ENCODE data around the gene JMJD1C.

Gene JMJD1C

DNA sequence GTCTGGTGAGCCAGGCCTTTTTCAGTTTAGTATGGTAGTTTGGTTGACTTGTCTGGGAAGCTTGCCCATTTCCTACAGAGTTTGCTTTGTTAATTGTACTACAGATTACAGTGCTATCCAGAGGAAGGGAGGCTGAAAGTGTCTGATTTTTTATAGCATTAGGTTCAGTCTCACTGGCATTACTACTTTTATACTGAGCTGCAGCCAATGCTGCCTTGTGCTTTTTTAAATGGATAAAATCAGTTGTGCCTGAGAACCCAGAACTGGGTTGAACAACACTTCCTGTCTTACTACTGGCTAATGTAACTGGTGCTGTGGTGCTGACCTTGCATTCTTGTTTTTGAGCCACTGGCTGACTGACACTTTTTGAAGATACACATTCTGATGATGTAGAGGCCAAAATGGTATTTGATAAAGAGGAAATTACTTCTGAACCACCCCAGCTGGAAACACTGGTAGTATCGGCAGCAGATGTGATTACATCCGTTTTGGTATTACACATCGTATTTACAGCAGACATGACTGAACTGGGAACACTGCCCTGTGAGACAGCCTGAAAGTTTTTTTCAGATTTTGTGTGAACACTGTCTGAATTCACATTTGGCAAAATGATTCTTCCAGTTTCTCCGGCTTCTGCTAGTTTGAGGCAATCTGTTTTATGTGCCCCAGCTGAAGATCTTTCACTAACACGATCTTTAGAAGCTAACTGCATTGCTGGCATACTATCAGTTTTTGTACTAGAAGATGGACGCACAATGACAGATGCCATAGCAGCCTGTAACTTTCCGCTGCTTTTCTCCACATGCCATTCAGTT is 258.6 kb downstream of the JMJD1C start:
- no peak for DNase-seq

DNA sequence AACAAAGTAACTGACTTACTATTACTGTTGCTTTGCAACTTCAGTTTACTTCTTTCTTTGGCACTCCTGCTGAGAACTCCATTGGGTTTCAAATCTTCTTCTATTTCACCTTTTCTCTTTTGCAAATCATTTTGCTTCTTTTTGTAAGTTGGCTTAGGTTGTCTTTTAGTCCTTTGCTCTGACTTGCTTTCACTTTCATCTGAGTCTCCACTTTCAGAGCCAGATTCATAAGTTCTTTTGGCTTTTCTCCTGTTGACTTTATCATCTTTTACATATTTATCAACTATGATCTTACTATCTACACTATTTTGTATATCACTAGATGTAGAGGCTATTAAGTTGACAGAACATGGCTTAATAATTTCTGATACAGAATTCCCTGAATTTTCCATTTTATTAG is 259.2 kb downstream of the JMJD1C start:
- no peak for DNase-seq

DNA sequence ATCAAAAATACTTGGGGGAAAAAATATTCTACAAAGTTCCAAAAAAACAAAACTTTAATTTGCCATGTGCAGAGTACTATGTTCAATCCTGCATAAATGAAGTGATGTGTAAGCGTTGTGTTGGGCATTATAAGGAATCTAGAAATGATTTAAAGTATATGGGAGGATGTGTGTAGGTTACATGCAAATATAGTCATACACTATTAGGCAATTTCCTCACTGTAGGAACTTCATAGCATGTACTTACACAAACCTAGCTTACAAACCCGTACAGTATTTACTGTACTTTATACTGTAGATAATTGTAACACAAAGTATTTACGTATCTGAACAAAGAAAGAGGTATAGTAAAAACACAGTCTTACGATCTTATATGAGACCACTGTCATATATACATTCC is 260.4 kb downstream of the JMJD1C start:
- DNase-seq = no peak

DNA sequence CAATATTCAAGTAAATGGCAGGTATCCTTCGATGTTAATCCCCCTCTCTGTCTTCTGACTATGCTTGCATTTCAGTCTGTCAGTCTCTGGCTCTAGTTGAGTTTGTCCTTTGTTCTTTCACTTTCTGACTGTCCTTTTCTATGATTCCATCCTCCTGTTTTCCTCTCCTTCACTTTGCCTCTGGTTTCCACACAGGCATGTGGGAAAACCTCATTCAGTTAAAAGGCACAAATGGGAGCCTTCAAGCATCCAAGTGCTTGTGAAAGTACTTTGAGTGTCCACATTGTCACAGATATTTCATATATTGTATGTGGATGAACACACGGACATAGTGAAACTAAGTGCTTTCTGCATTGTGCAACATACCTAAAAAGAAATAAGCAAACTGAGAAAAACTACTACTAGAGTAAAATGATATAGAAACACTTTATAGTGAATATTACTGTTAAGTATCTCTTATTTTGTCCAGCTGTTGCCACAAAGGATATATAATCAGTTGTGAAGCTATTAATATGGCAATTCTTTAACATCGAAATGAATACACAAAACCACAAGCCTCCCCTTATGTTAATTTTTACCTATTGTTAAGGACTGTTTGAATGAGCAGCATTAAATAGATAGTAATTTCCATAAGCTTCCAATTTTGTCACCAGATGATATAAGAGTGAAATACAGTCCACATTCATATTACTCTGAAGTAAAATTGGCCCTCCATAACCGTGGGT is 260.9 kb downstream of the JMJD1C start:
- DNase-seq = no peak

DNA sequence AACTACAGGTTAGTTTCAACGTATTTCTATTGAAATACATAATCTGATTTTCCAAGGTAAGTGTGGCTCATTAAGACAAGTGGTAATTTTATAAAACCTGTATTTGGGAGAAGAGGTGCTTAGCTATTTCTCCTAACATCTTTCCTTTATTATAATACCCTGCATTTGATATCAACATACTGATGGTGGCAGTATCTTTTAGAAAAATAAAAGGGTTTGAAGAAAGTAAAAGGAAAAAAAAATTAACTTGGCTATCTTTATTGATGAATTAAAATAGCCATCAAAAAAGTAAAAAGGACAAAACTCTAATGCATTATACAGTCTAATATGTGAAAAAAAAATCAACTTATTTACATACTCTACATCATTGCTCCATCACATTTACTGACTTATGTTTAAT is 264.7 kb downstream of the JMJD1C start:
- no peak for DNase-seq

DNA sequence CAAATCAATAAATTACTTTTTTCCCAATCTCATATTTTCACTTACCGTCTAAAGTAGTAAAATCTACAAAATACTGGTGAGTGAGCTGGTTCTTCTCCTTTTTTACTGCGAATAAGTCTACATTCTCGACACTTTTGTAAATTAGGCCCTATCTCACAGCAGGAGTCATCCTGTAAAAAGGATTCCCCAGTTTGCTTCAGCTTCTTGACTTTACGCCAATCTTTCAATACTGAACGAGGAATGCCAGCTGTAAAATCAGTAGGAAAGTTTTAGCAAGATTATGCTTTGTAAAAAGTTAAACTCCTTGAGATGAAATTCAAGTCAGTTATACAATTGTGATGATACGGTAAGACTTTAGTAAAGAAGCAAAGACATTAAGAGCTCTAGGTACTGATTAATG is 265.3 kb downstream of the JMJD1C start:
- DNase-seq = no peak

DNA sequence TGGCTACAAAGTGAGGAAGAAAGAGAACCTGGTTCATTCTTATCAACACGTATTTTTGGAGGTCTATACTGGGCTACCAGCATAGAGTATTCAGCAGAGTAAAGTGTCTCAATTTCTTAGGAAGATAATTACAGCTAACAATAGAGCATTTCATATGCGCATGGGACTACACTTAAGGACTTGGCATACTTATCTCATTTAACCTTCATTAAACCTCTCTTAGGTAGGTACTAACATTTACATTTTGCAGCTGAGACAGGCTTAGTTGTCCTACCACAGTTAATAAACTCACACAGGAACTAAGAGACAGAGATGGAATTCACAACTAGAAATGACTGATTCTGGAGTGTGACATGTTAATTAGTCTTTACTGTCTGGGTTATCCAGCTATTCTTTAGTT is 266.1 kb downstream of the JMJD1C start:
- no peak for DNase-seq

DNA sequence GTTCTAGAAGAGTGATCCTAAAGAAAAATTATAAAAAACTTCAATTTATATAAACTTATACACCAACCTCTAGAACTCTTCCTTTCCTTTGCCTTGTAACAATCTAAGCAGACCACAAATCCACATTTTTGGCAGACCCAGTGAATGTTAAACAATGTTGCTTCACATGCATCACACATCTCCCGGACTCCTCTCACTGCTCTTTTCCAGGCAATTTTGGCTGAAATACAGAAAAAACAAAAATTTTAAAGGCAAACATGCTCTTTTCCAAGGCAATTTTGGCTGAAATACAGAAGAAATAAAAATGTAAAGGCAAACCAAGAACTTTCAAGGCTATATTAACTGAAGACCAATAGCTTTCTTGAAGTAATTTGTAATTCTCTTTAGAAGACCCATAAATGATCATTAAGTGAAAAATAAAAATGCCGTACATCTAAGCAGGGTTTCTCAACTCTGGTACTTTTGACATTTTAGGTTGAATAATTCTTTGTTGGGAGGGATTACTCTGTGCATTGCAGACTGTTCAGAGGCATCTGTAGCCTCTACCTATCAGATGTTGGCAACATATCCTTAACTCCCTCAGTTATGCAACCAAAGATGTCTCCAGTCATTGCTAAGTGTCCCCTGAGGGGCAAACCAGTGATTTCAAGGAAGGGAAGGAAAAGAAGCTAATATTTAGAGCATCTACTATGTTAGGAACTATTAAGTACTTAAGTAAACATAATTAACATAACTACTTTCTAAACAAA is 268.3 kb downstream of the JMJD1C start:
- no peak for DNase-seq

DNA sequence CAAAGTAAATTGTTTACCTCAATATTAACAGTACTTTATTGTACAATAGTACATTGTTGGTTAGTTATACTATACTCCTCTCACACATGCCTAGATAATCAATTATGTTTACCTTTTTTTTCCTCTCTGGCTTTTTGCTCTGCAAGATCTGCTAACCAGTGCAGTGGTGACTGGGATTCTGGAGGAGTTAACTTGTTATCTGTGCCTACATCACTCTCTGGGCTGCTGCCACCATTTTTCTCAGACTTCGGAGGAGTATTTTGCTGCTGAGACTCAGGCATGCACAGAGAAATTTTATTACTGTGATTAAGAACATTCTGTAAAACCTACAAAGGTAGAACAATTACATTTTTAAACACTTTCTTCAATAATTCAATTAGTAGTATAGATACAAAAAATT is 273.0 kb downstream of the JMJD1C start:
- no peak for DNase-seq

DNA sequence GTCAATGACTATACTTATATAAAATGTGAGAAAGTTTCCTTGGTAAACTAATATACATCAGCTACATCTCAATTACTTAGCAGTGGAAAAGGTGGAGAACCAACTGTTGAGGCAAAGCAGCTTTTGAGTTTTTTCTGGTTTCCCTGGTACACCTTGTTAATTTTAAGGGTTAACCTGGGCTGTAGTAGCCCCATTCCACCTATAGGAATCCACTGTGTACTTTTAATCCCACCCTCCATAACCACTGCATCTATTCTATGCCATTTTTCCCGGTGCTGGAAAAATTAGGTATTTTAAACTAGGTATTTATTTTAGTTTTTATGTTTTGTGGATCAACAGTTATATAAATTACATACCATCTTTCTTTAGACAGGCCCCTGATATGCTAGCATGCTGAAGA is 290.2 kb downstream of the JMJD1C start:
- no peak for DNase-seq

DNA sequence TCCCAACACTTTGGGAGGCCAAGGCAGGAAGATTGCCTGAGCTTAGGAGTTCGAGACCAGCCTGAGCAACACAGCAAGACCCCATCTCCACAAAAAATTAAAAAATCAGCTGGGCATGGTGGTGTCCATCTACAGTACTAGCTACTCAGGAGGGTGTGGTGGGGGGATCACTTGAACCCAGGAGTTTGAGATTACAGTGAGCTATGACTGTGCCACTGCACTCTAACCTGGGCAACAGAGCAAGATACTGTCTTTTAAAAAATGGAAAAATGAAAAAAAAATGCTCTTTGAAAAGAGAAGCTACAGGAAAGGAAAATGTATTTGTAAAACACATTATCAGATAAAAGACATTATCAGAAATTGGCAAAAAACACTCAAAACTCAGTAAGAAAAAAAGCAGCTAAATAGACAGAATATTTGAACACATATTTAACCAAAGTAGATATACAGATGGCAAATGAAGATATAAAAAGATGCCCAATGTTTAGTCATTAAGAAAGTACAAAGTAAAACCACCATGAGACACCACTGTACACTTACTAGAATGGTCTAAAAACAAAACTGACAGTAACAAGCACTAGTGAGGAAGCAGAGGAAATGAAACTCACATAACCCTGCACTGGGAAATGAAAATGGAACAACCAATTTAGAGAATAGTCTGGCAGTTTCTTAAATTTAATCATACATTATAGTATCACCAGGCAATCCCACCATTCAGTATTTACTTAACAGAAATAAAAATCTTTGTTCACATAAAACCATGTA is 292.1 kb downstream of the JMJD1C start:
- no peak for DNase-seq

DNA sequence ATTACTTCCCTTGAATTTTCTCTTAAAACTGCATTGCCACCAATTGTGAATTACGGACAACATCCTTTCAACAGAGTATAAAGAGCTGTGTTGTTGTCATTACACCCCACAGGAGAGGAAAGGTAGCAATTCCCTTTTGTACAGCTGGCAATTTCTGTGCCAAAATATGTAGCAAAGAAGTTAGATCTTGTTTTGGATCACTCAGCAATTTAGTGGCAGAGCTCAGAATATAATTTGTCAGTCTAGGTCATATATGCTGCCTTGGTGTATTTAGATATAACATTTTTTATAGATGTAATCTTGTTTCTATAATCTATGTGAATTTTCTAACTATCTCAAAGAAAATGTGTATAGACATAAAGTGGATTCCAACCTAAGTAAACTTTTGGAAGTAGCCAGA is 293.9 kb downstream of the JMJD1C start:
- no peak for DNase-seq

DNA sequence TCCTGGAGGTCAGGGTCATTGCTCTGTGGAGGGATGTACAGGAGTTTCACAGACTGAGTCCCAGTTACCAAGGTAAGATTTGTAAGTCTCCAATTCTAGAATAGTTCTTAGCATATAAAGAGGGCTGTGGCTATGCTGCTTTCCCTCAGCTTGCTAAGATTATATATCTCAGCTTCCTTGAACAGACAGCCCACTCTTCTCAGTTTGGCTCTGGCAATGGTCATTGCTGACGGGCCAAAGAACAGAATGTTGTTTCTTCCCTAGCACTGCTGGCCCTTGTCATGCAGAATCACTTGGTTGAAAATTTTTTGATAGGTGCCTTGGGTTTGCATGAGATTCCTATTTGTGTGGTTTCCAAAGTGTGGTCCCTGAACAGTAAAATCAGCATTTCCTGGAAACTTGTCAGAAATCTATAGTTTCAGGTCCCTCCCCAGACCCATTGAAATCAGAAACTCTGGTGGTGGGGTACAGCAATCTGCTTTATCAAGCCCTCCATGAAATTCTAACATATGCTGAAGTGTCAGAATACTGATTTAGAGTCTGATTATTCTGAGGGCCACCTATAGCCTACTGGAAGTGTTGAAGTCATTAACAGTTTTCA is 294.4 kb downstream of the JMJD1C start:
- no peak for DNase-seq

DNA sequence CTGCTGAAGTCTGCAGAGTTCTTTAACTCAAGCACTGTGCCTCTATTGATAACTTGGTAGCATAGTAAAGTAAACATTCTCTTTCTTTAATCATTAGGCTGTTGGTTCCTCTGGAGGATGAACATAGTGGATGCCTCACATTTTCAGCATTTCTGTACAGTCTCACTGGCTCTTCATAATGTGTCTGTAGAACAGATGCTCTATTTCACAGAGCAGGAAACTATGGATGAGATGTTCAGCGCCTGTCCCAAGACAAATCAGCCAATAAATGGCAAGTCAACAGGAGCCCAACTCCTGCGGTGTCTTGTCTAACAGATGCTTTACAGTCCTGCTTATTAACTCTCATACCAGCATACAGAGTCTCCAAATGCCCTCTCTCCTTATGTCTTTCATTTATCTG is 296.2 kb downstream of the JMJD1C start:
- DNase-seq = no peak

DNA sequence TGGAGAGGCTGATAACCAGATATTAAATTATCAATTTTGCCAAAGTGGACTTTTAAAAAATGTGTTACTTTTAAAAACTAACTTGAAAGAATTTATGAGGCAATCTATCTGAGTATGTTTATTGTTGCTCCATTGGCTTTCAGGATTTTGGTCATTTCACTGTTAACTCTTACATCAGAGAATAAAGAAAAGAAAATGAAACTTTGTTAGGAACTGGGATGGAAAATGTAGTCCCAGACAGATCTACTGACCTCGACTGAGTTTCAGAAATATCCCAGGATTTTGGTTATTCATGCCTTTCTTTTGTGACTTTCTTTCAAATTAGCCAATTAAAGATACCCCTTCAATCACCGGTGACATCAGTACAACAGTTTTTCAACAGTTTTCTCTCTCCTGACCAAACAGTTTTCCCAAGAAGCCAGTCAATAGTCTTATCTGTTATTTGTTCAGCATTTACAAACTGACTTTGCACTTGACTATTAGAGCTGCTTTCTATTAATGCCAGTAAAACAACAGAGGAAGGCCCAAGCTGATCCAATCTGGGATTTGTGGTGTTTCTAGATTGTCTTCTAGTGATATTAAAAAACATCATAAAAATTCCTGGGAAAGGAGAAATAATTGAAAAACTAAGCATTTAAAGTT is 296.8 kb downstream of the JMJD1C start:
- no peak for DNase-seq

DNA sequence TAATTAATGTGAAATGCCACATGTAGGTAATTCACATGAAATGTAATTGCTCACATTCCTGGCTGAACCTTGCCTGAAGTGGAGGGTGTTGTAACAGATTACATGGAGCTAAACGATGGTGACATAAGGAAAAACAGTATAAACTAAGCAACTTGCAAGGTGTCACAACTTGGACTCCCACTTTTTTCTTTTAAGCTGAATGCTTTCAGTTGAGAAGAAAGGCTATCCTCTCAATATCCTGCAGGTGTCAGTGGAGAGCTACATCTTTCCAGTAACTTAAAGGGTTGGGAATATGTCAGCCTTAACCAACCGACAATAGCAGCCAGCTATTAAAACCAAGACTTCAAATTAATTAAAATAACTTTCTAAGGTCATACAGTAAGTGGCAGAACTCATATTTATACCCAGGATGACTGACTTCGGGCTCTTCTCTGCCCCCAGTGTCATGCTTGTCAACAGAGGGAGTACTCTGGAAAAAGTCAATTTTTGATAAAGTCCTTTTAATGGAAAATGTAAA is 299.0 kb downstream of the JMJD1C start:
- peak; percentile 23 for DNase-seq

DNA sequence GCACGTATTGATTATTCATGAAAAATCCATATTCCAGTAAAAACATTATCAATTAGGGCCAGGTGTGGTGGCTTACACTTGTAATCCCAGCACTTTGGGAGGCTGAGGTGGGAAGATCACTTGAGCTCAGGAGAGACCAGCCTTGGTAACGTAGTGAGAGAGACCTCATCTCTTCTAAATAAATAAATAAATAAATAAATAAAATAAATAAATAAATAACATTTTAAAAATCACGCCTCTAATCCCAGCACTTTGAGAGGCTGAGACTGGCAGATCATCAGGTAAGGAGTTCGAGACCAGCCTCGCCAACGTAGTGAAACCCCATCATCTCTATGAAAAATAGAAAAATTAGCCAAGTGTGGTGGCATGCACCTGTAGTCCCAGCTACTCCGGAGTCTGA is 300.5 kb downstream of the JMJD1C start:
- DNase-seq = no peak

DNA sequence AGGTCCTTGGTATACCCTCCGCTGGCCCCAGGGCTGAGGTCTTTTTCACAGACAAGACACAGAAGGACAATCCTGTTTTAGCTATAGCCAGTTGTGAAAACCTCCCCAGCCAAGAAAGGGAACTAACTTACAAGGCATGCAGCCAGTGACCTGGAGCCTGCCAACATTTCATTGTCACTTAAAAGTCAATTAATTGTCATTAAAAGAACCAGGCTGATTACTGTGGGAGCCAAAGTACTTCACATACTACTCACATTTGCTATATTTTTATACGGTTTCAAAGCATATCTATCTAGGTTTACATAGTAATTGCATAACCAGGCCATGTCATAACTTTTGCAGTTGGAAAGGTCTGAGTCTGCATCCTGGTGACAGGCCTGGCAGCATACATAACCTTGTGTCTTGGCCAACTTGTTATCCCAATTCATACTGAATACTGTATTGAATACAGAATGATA is 301.6 kb downstream of the JMJD1C start:
- no peak for DNase-seq

DNA sequence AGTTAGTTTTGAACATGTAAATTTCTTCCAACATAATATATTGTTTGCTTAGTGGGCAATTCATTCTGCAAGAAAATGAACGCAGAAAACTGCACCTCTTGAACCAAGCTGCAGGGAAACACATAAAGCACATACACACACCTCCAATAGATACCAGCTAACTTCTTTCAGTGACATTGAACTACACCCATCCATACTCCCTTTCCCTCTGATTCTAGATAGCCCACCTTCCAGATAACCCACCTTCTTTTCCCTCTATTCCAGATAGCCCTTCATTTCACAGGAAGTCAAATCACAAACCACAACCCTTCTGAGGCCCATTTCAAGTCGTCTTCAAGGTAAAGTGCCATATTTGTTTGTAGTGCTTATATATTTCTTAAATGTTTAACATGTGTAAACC is 304.2 kb downstream of the JMJD1C start:
- DNase-seq = no peak

DNA sequence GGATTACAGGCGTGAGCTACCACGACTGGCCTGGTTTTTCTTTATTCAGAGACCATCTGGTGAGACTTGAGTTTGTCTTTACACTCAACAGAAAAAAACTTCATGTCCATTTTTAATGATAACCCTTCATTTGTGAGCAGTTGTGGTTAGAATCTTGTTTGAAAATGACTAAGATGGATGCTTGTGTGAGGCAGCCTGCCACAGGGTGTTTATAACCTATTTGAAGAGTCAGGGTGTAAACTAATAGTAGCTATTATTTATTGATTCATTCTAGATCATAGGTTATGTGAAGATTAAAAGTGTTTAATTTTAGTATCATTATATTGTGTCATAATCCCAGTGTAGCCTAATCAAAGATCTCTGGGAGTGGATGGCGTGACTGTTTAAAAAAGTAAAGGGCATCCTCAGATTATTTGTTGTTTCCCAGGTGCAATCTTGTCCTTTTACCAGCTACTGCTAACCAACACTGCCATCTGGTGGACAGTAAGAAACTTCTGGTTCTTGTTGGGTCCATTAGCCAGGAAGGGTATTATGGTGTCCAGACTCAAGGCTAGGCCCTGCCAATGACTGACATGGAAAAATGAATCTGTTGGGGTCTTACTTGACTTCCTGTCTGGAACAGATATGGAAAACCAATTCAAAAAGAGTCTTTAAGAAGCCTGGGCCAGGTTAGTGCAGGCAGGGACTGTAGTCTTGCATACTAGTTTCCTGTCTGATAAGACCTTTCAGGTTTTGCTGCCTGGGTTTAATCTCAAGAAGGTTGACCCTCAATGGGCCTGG is 307.7 kb downstream of the JMJD1C start:
- peak; percentile 45 for DNase-seq

DNA sequence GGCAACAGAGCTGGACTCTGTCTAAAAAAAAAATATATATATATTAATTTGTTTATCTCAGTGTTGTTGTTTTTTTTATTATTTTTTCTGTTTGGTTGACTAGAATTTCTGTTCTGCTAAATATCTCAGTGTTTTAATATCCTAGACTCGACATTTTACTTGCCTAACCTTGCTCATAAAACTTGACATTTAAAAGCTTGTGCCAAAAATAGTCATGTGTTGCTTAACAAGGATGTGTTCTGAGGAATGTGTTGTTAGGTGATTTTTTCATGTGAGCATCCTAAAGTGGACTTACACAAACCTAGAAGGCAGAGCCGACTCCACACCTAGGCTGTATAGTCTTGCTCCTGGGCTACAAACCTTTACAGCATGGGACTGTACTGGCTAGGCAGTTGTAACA is 309.5 kb downstream of the JMJD1C start:
- DNase-seq = no peak

Measured in NCI-H1105 (cell line).